Measurements from ENCODE around the gene IFI35. TPM values are rescaled to one million over a fixed set of nuclear protein-coding genes. Genes with fewer than 3 reads are reported as not detected.

IFI35 gene
- 10 to 100 TPM; 61.5 to 67.3 TPM for total RNA-seq

GRCh38 chr17:43006639-43007551 lies at the start of gene IFI35:
TSS of gene IFI35 (plus strand) at chr17:43006784. CDS start at chr17:43006948, 164 bp downstream.

GRCh38 chr17:42964161-42964932 lies 42.2 kb upstream of the IFI35 start, which contains the start of gene AARSD1:
TSS of gene AARSD1 (minus strand) at chr17:42964454. CDS start at chr17:42964440, 14 bp downstream.

GRCh38 chr17:42979511-42980273 lies 26.9 kb upstream of the IFI35 start, which contains the start of gene PTGES3L:
TSS of gene PTGES3L (minus strand) at chr17:42980080. CDS start at chr17:42980053, 27 bp downstream.

GRCh38 chr17:42980274-42980765 lies 26.3 kb upstream of the IFI35 start, which contains the start of gene RUNDC1:
TSS of gene RUNDC1 (plus strand) at chr17:42980565. CDS start at chr17:42980577, 12 bp downstream.

GRCh38 chr17:42997984-42998938 lies 8.3 kb upstream of the IFI35 start, which contains the start of gene RPL27:
TSS of gene RPL27 (plus strand) at chr17:42998419. CDS start at chr17:42998751, 332 bp downstream.

GRCh38 chr17:43021741-43022512 lies 15.3 kb downstream of the IFI35 start, which contains the start of gene VAT1:
TSS of gene VAT1 (minus strand) at chr17:43022385. CDS start at chr17:43022322, 63 bp downstream.

GRCh38 chr17:43024407-43025289 lies 18.1 kb downstream of the IFI35 start, which contains the start of gene RND2:
TSS of gene RND2 (plus strand) at chr17:43025231. CDS start at chr17:43025348, 117 bp downstream.

Other genes starting within 250 kb of the IFI35 start
- not detected for gene RAMP2, start 245.6 kb upstream of the IFI35 start, total RNA-seq
- gene VPS25, start 233.3 kb upstream of the IFI35 start, total RNA-seq, result 10 to 100 TPM; 43.7 to 48.8 TPM
- gene WNK4, start 226.2 kb upstream of the IFI35 start, total RNA-seq, result under 1 TPM; 0.08 to 0.26 TPM
- gene COA3, start 208.1 kb upstream of the IFI35 start, total RNA-seq, result 10 to 100 TPM; 37.4 to 40.4 TPM
- under 1 TPM in 1 of 2 experiments, not detected in 1; 0.20 TPM for gene CNTD1, start 207.9 kb upstream of the IFI35 start, total RNA-seq
- 10 to 100 TPM; 83.5 to 93.9 TPM for gene BECN1, start 182.5 kb upstream of the IFI35 start, total RNA-seq
- 10 to 100 TPM; 94.2 to 94.6 TPM for gene PSME3, start 173.4 kb upstream of the IFI35 start, total RNA-seq
- 1 to 10 TPM; 1.1 to 1.2 TPM for gene AOC2, start 162.2 kb upstream of the IFI35 start, total RNA-seq
- gene AOC3, start 155.6 kb upstream of the IFI35 start, total RNA-seq, result under 1 TPM; 0.12 to 0.45 TPM
- gene G6PC1, start 106.0 kb upstream of the IFI35 start, total RNA-seq, result not detected
- 10 to 100 TPM; 32.5 to 37.3 TPM for gene AARSD1, start 42.3 kb upstream of the IFI35 start, total RNA-seq
- under 1 TPM; 0.26 to 0.38 TPM for gene PTGES3L, start 26.7 kb upstream of the IFI35 start, total RNA-seq
- gene RUNDC1, start 26.2 kb upstream of the IFI35 start, total RNA-seq, result 10 to 100 TPM; 15.6 to 15.7 TPM
- 1,000 to 10,000 TPM; 1,393 to 1,409 TPM for gene RPL27, start 8.4 kb upstream of the IFI35 start, total RNA-seq
- gene VAT1, start 15.6 kb downstream of the IFI35 start, total RNA-seq, result 10 to 100 TPM; 18.0 to 19.8 TPM
- not detected for gene RND2, start 18.4 kb downstream of the IFI35 start, total RNA-seq
- gene BRCA1, start 118.6 kb downstream of the IFI35 start, total RNA-seq, result 10 to 100 TPM; 45.9 to 50.7 TPM
- 10 to 100 TPM; 58.7 to 59.5 TPM for gene NBR1, start 164.4 kb downstream of the IFI35 start, total RNA-seq
- gene TMEM106A, start 205.1 kb downstream of the IFI35 start, total RNA-seq, result 10 to 100 TPM; 15.1 to 15.6 TPM
- gene CCDC200, start 221.8 kb downstream of the IFI35 start, total RNA-seq, result not detected
- gene RNU2-1, start 227.2 kb downstream of the IFI35 start, total RNA-seq, result 1,000 to 10,000 TPM; 4,966 to 7,703 TPM

All from activated naive CD4-positive, alpha-beta T cell treated with anti-CD3 and anti-CD28 coated beads, Interleukin-2, amount 10 ng/mL, durations not matched to agents 5 hours and 36 hours (primary cell).